Keratinocyte (primary cell): ENCODE measurements around the gene SRGAP3. TPM values are rescaled to one million over a fixed set of nuclear protein-coding genes. Genes with fewer than 3 reads are reported as not detected.

Experiments
- DNase-seq: peaks from one replicate; pipeline ENCODE4 v3.0.0-alpha.2; 2011; ENCODE audit warnings: low read depth, missing footprints, low spot score
- FAIRE-seq: peaks from 2 replicates; lab custom pipeline; 2011; peaks lifted over from hg19 to GRCh38; lab: Jason Lieb, UNC
- H2AFZ ChIP-seq: 2 replicates; pipeline ENCODE4 v1.6.0; 2012; ENCODE audit warnings: low read length, control low read depth, inconsistent platforms; ENCODE audit not compliant: control insufficient read depth
- H3K27ac ChIP-seq: 2 replicates; pipeline ENCODE4 v1.5.1; 2011; ENCODE audit warnings: low read length; ENCODE audit not compliant: control insufficient read depth, insufficient read depth
- H3K27me3 ChIP-seq: 3 replicates; pipeline ENCODE4 v1.6.0; 2011; ENCODE audit warnings: low read length; ENCODE audit not compliant: control insufficient read depth, insufficient read depth; ENCODE audit errors: extremely low read depth
- H3K36me3 ChIP-seq, 2 experiments: 2 replicates in 1 of 2; 3 replicates in 1 of 2; pipeline ENCODE4 v1.5.1; 2011; ENCODE audit warnings: low read length in 2 of 2, mild to moderate bottlenecking in 1 of 2; ENCODE audit not compliant: control insufficient read depth in 2 of 2, insufficient read depth in 2 of 2; ENCODE audit errors: extremely low read depth in 1 of 2
- H3K4me1 ChIP-seq: 3 replicates; pipeline ENCODE4 v1.5.1; 2011; ENCODE audit warnings: low read length; ENCODE audit not compliant: control insufficient read depth, insufficient read depth; ENCODE audit errors: extremely low read depth
- H3K4me2 ChIP-seq: 3 replicates; pipeline ENCODE4 v1.6.0; 2011; ENCODE audit warnings: low read depth, low read length; ENCODE audit not compliant: control insufficient read depth, insufficient read depth; ENCODE audit errors: extremely low read depth
- H3K4me3 ChIP-seq, 3 experiments: fragments of 200-600 bp in 1 of 3; sonication (generic) in 1 of 3; 2 replicates in 2 of 3; 3 replicates in 1 of 3; pipeline ENCODE4 v1.5.1; 2011 to 2016; ENCODE audit warnings: low read length in 3 of 3, mild to moderate bottlenecking in 3 of 3, control low read depth in 2 of 3, inconsistent platforms in 1 of 3, low read depth in 1 of 3, mixed read lengths in 1 of 3, mixed run types in 1 of 3, moderate library complexity in 1 of 3; ENCODE audit not compliant: control insufficient read depth in 2 of 3, insufficient read depth in 2 of 3; ENCODE audit errors: extremely low read depth in 1 of 3
- H3K79me2 ChIP-seq: 2 replicates; pipeline ENCODE4 v1.6.0; 2012; ENCODE audit warnings: low read length; ENCODE audit not compliant: control insufficient read depth, insufficient read depth
- H3K9ac ChIP-seq: 3 replicates; pipeline ENCODE4 v1.6.0; 2011; ENCODE audit warnings: low read length; ENCODE audit not compliant: control insufficient read depth, insufficient read depth; ENCODE audit errors: extremely low read depth
- H3K9me1 ChIP-seq: 3 replicates; pipeline ENCODE4 v1.6.0; 2011; ENCODE audit warnings: low read length; ENCODE audit not compliant: control insufficient read depth, insufficient read depth; ENCODE audit errors: extremely low read depth
- H3K9me3 ChIP-seq: 2 replicates; pipeline ENCODE4 v1.5.1; 2012; ENCODE audit warnings: low read depth, low read length; ENCODE audit not compliant: control insufficient read depth
- H4K20me1 ChIP-seq: 3 replicates; pipeline ENCODE4 v1.6.0; 2011; ENCODE audit warnings: low read length; ENCODE audit not compliant: control insufficient read depth, insufficient read depth; ENCODE audit errors: extremely low read depth
- EZH2 ChIP-seq: IDR thresholded peaks from one replicate; pipeline ENCODE4 v1.6.1; 2012; ENCODE audit warnings: inconsistent platforms, mild to moderate bottlenecking, low read length, moderate library complexity
- dilution Hi-C: fragments of 300-500 bp; cut with MboI; formaldehyde crosslinking; loops from one replicate; pipeline ENCODE4 v1.7.0; 2020; ENCODE audit warnings: low sequenced_read_pairs; ENCODE audit not compliant: extremely low pct_ligation_motif_present
- polyA plus RNA-seq, 5 experiments: library from polyadenylated mRNA; depleted of rRNA in 3 of 5; stranded (reverse) in 3 of 5; stranded (forward) in 1 of 5; unstranded in 1 of 5; fragments of >200 nt; gene quantifications; 1 replicate in 1 of 5; 2 replicates in 3 of 5; 3 replicates in 1 of 5; pipeline versions ENCODE4 v1.2.1 to v1.2.3, GENCODE V29; 2011 to 2012; ENCODE audit warnings: missing spikeins in 2 of 5, low read depth in 1 of 5, low replicate concordance in 1 of 5
- TF ChIP-seq, protein P1 (sequence below), 3 experiments: IDR thresholded peaks in 1 of 3; conservative IDR thresholded peaks in 1 of 3; optimal IDR thresholded peaks in 1 of 3; 2 replicates in 2 of 3; 3 replicates in 1 of 3; pipeline versions ENCODE3 to v1.5.1; 2011; ENCODE audit warnings: low read length in 3 of 3, mild to moderate bottlenecking in 3 of 3, moderate library complexity in 2 of 3, control low read depth in 1 of 3, inconsistent platforms in 1 of 3; ENCODE audit not compliant: insufficient read depth in 2 of 3; ENCODE audit errors: extremely low read depth in 1 of 3

Gene SRGAP3
- polyA plus RNA-seq, 1 donor (not counting 4 experiments of a cell fraction or from before 2014, with no cell fraction given) = 7.2 TPM

DNA sequence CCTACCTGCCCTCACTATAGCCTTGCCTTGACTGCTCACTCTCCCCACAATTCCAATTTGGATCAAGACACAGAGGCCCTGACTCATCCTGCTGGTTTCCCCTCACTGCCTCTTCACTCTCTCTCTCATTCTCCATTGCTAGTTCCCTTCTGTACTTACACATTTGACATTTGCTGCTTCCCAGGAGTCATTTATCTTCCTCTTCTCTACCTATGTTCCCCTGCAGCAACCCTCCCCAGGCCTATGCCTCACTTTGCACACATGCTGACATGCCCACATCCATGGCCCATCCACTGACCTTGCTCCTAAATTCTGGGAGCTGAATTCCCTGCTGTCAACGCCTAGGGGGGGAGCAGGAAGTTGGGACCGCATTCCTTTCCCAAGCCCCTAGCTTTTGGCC lies 82.2 kb downstream of the SRGAP3 start:
- Histone ChIP-seq H3K4me2 (no peak overlapping the region), H3K4me3 (no peak overlapping the region), H3K27ac (peak overlapping the region; percentile 99), H3K4me1 (peaks cover 55% of the 10 kb centered on the region), H3K79me2 (peaks cover 18% of the 10 kb centered on the region), H3K9me3 (no peaks in the 10 kb centered on the region), H4K20me1 (no peaks in the 10 kb centered on the region), H3K9ac (no peak overlapping the region), H2AFZ (no peak overlapping the region), H3K36me3 (no peaks in the 10 kb centered on the region), H3K27me3 (no peaks in the 10 kb centered on the region), H3K9me1 (no peaks in the 10 kb centered on the region)
- TF ChIP-seq, protein P1, sequence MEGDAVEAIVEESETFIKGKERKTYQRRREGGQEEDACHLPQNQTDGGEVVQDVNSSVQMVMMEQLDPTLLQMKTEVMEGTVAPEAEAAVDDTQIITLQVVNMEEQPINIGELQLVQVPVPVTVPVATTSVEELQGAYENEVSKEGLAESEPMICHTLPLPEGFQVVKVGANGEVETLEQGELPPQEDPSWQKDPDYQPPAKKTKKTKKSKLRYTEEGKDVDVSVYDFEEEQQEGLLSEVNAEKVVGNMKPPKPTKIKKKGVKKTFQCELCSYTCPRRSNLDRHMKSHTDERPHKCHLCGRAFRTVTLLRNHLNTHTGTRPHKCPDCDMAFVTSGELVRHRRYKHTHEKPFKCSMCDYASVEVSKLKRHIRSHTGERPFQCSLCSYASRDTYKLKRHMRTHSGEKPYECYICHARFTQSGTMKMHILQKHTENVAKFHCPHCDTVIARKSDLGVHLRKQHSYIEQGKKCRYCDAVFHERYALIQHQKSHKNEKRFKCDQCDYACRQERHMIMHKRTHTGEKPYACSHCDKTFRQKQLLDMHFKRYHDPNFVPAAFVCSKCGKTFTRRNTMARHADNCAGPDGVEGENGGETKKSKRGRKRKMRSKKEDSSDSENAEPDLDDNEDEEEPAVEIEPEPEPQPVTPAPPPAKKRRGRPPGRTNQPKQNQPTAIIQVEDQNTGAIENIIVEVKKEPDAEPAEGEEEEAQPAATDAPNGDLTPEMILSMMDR (optimal IDR thresholded peaks at IDR 0.05 in 1 of 3, IDR thresholded peaks at IDR 0.05 in 1 of 3, conservative IDR thresholded peaks at IDR 0.05 in 1 of 3; ENCODE audit: extremely low read depth in 1 of 3, insufficient read depth in 2 of 3, low read length in 3 of 3) = no peak
- no peak for TF ChIP-seq EZH2
- no peak for DNase-seq
- dilution Hi-C loops = no loop called here
- no peak for FAIRE-seq

DNA sequence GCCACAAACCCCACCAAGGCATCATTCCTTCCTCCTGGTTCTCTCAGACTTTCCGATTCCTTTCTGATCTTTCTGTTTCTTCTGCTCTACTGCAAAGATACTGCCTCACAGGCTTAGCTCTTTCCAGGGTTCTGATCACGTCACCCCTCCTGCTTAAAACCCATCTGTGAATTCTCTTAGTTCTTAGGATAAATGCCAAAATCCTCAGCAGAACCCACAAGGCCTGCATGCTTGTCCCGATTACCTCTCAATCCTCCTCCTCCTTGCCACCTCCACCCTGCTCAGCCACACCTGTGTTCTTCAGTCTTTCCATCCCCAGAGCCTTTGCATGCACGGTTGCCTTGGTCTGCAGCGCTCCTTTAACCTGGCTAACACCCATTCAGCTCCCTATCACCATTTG lies 84.0 kb downstream of the SRGAP3 start:
- dilution Hi-C loops = no loop called here
- Histone ChIP-seq H3K27ac (no peak overlapping the region), H3K9me1 (no peaks in the 10 kb centered on the region), H3K36me3 (no peaks in the 10 kb centered on the region), H3K4me3 (no peak overlapping the region), H3K4me1 (peaks cover 58% of the 10 kb centered on the region), H3K4me2 (no peak overlapping the region), H3K9ac (no peak overlapping the region), H3K79me2 (peaks cover 18% of the 10 kb centered on the region), H3K9me3 (no peaks in the 10 kb centered on the region), H3K27me3 (no peaks in the 10 kb centered on the region), H2AFZ (no peak overlapping the region), H4K20me1 (no peaks in the 10 kb centered on the region)
- TF ChIP-seq EZH2 = no peak
- TF ChIP-seq, protein P1 (optimal IDR thresholded peaks at IDR 0.05 in 1 of 3, IDR thresholded peaks at IDR 0.05 in 1 of 3, conservative IDR thresholded peaks at IDR 0.05 in 1 of 3; ENCODE audit: extremely low read depth in 1 of 3, insufficient read depth in 2 of 3, low read length in 3 of 3) = no peak
- DNase-seq (no peak), FAIRE-seq (no peak)
